Cardiac muscle cell (in vitro differentiated cells and primary cell): Measurements from ENCODE around the gene PCNX2. TPM values are rescaled to one million over a fixed set of nuclear protein-coding genes. Genes with fewer than 3 reads are reported as not detected.
A peak's percentile ranks its signal among the peaks of the same experiment; 100 is the strongest.
"Not testable (repeated sequence)": the region's sequence is repeated elsewhere in the genome, so short reads cannot be mapped to it uniquely, and the experiment has no call there.

Source experiments
- DNase-seq, 2 donors: peaks; one replicate each; pipeline versions ENCODE4 v3.0.0 to v3.0.0-alpha.2; 2010 to 2017; ENCODE audit warnings: low read depth in 1 of 2, low spot score in 1 of 2
- H3K27ac ChIP-seq: fragments of 200-600 bp; sonication (generic); 2 replicates; pipeline ENCODE4 v1.5.1; 2016
- H3K27me3 ChIP-seq: fragments of 200-600 bp; sonication (generic); 2 replicates; pipeline ENCODE4 v1.6.0; 2016; ENCODE audit warnings: control low read depth
- H3K36me3 ChIP-seq: fragments of 200-600 bp; sonication (generic); 2 replicates; pipeline ENCODE4 v1.5.1; 2016; ENCODE audit warnings: control low read depth
- H3K4me1 ChIP-seq: fragments of 200-600 bp; sonication (generic); 2 replicates; pipeline ENCODE4 v1.8.1; 2017; ENCODE audit warnings: low read depth, mild to moderate bottlenecking, mixed run types
- H3K4me3 ChIP-seq: fragments of 200-600 bp; sonication (generic); 2 replicates; pipeline ENCODE4 v1.5.1; 2016; ENCODE audit warnings: mild to moderate bottlenecking
- H3K9me3 ChIP-seq: fragments of 200-600 bp; sonication (generic); 2 replicates; pipeline ENCODE4 v1.5.1; 2017; ENCODE audit warnings: low read depth, mild to moderate bottlenecking, control low read depth
- CTCF ChIP-seq: IDR thresholded peaks from 2 replicates; pipeline ENCODE4 v1.5.1; 2012; ENCODE audit warnings: low read depth, mild to moderate bottlenecking, low read length
- polyA plus RNA-seq: library from polyadenylated mRNA; unstranded; fragments of >200 nt; fragmentation: Nextera tagmentation; extraction: Ambion mirVana; gene quantifications from 2 replicates; pipeline ENCODE4 v1.2.1, GENCODE V29; 2016
- total RNA-seq: library from RNA; depleted of rRNA; stranded (reverse); fragments of >200 nt; gene quantifications from 2 replicates; pipeline ENCODE4 v1.2.3, GENCODE V29; 2016

Gene PCNX2
- total and polyA plus RNA-seq, 2 experiments from 2014 or later: 3.9 to 5.1 TPM

DNA sequence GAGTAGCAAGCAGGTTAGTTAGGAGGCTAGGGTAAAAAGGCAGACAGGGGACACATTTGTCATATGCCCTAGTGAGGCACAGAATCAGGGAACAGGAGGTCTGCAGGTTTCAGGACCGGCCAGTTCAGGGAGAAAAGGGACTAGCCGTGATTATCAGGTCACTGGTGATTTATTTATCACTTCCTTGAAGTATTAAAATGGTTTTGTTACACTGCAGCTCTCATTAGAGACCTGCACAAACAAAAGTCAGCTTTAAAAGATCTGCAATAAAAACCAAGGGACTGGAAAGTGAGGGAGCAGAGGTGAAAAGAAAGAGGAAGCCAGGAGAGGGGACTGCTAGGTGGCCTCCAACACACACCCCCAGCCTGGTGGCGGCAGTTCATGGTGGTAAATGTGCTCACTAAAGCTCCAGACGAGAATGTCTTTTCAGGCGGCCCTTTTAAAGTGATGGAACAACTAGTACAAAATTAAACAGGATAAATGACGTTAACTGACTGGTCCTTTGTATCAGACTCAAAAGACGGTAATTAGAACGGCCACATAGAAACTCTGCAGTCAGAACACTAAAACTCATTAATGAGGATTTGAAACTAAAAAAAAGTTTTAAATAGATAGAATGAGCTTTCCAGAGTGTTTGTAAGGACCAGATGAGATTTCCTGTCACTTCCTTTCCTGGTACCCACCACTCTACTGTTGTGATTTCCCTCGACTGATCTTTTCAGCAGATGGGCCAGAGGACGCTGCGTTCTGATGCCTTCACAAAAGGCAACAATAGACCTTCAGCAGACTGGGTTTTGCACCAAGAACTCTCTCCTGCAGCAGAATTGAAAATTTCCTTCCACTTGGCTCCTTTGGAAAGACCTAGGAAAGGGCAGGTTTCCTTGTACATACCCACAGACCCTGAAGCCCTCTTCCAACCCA lies 208.3 kb downstream of the PCNX2 start:
- H3K36me3 ChIP-seq: no peaks in the 10 kb centered on the region
- H3K4me1 ChIP-seq: no peaks in the 10 kb centered on the region
- no peak overlapping the region for H3K27ac ChIP-seq
- no peak for DNase-seq
- H3K4me3 ChIP-seq: no peak overlapping the region
- no peak for TF ChIP-seq CTCF
- no peaks in the 10 kb centered on the region for H3K27me3 ChIP-seq
- no peaks in the 10 kb centered on the region for H3K9me3 ChIP-seq

DNA sequence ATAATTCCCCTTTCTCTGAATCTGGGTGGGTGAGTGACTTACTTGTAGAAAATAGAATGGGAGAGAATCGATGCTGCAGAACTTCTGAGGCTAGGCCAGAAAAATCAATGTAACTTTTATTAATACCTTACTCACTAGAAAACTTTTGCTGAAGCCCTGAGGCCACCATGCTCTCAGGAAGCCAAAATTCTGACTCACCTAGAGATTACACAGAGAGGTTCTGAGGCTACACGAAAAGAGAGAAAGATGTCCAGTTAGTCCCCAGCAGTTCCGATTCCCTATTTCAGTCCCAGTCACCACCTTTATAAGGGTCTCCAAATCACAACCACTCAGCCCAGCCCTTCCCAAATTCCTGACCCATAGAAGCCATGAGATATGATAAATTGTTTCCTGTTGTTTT lies 210.0 kb downstream of the PCNX2 start:
- no peaks in the 10 kb centered on the region for H3K4me1 ChIP-seq
- no peaks in the 10 kb centered on the region for H3K27me3 ChIP-seq
- H3K36me3 ChIP-seq: no peaks in the 10 kb centered on the region
- no peak overlapping the region for H3K27ac ChIP-seq
- no peak for DNase-seq
- H3K9me3 ChIP-seq: no peaks in the 10 kb centered on the region
- H3K4me3 ChIP-seq: no peak overlapping the region
- TF ChIP-seq CTCF: no peak

GRCh38 chr1:233082778-233083550 lies 212.6 kb downstream of the PCNX2 start:
- no peak overlapping the region for H3K27ac ChIP-seq
- no peak overlapping the region for H3K4me3 ChIP-seq
- no peaks in the 10 kb centered on the region for H3K9me3 ChIP-seq
- no peak for TF ChIP-seq CTCF
- no peaks in the 10 kb centered on the region for H3K36me3 ChIP-seq
- no peaks in the 10 kb centered on the region for H3K27me3 ChIP-seq
- DNase-seq: no peak
- no peaks in the 10 kb centered on the region for H3K4me1 ChIP-seq

DNA sequence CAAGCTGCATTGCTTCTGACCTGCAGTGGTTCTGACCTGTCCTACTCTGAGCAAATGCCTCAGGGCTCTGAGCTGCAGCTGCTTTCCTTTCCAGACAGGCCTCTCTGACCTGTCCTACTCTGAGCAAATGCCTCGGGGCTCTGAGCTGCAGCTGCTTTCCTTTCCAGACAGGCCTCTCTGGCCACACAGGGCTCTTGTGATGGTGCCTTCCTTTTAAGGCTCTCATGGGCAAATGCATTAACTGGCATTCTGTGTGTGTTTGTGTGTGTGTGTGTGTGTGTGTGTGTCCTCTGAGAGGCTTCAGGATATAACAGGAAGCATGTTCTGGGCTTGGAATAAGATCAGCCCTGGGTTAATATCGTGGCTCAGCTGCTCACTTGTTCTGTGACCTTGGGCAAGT lies 213.8 kb downstream of the PCNX2 start:
- Histone ChIP-seq H3K27me3 (no peaks in the 10 kb centered on the region), H3K27ac (peak overlapping the region; percentile 75), H3K4me3 (no peak overlapping the region), H3K9me3 (no peaks in the 10 kb centered on the region), H3K36me3 (no peaks in the 10 kb centered on the region), H3K4me1 (no peaks in the 10 kb centered on the region)
- no peak for TF ChIP-seq CTCF
- peak in 1 of 2 donors; percentile 51 for DNase-seq

DNA sequence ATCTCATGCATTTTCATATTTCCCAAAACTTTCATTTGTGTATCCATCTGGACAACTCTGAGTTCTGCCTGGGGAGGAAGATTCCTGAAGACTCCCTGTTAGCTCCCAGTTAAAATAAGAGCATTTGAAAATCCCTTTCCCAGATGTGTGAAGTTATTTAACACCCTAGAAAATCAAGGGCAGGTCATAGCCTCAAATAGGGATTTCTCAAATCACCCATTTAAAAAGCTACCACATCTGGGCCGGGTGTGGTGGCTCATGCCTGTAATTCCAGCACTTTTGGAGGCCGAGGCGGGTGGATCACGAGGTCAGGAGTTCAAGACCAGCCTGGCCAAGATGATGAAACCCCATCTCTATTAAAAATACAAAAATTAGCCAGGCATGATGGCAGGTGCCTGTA lies 214.7 kb downstream of the PCNX2 start:
- not testable (repeated sequence) for H3K36me3 ChIP-seq, H3K4me3 ChIP-seq, H3K9me3 ChIP-seq, H3K27ac ChIP-seq, H3K27me3 ChIP-seq, DNase-seq, H3K4me1 ChIP-seq

DNA sequence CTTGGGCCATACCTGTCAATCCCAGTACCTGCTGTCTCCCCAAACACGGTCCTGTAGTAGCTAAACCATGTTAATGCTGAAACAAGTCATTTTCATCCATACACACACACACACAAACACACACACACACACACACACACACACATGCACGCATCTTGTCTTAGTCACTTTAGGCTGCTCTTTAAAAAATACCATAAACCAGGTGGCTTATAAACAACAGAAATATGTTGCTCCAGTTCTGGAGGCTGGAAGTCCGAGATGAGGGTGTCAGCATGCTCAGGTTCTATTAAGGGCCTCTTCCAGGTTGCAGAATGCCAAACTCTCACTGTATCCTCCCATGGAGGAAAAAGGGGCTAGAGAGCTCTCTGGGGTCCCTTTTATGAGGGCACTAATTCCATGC lies 215.2 kb downstream of the PCNX2 start:
- Histone ChIP-seq H3K9me3 (no peaks in the 10 kb centered on the region), H3K4me3 (no peak overlapping the region), H3K27me3 (no peaks in the 10 kb centered on the region), H3K36me3 (no peaks in the 10 kb centered on the region), H3K27ac (no peak overlapping the region), H3K4me1 (no peaks in the 10 kb centered on the region)
- no peak for DNase-seq
- TF ChIP-seq CTCF: no peak
